WTC11 (cell line): ENCODE results near the gene ANKRA2.

Source experiments
- ATF6 ChIP-seq: sonication (generic); formaldehyde crosslinking; IDR thresholded peaks from 2 replicates; pipeline ENCODE4 v1.8.1; 2023; ENCODE audit warnings: mild to moderate bottlenecking, missing genetic modification reagents
- CTCF ChIP-seq: fragments of 200-600 bp; IDR thresholded peaks from 2 replicates; pipeline ENCODE4 v1.8.0; 2022; ENCODE audit warnings: antibody characterized with exemption
- ETV6 ChIP-seq: sonication (generic); formaldehyde crosslinking; IDR thresholded peaks from 2 replicates; pipeline ENCODE4 v1.8.1; 2022; ENCODE audit warnings: mild to moderate bottlenecking, missing genetic modification reagents
- NR1H2 ChIP-seq: sonication (generic); formaldehyde crosslinking; IDR thresholded peaks from 2 replicates; pipeline ENCODE4 v1.9.0; 2021; ENCODE audit warnings: mild to moderate bottlenecking, moderate library complexity, missing genetic modification reagents

- TF ChIP-seq ATF6 (no peak), NR1H2 (CRISPR knock-in tag) (no peak), CTCF (no peak), ETV6 (CRISPR knock-in tag) (no peak)
Measured at GRCh38 chr5:73528248-73528647, 37.2 kb downstream of the ANKRA2 start.
